GOT3 (cell line): ENCODE results near the gene CEP68.
"Not testable (repeated sequence)": the region's sequence is repeated elsewhere in the genome, so short reads cannot be mapped to it uniquely, and the experiment has no call there.

Experiments used
- DNase-seq: peaks from one replicate; lab custom pipeline; 2025; ENCODE audit warnings: mixed read lengths; lab: John Stamatoyannopoulos, UW

CEP68 gene, protein sequence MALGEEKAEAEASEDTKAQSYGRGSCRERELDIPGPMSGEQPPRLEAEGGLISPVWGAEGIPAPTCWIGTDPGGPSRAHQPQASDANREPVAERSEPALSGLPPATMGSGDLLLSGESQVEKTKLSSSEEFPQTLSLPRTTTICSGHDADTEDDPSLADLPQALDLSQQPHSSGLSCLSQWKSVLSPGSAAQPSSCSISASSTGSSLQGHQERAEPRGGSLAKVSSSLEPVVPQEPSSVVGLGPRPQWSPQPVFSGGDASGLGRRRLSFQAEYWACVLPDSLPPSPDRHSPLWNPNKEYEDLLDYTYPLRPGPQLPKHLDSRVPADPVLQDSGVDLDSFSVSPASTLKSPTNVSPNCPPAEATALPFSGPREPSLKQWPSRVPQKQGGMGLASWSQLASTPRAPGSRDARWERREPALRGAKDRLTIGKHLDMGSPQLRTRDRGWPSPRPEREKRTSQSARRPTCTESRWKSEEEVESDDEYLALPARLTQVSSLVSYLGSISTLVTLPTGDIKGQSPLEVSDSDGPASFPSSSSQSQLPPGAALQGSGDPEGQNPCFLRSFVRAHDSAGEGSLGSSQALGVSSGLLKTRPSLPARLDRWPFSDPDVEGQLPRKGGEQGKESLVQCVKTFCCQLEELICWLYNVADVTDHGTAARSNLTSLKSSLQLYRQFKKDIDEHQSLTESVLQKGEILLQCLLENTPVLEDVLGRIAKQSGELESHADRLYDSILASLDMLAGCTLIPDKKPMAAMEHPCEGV

GRCh38 chr2:65056215-65057053 lies at the start of gene CEP68:
TSS of gene CEP68 (plus strand) at chr2:65056416. CDS start at chr2:65069445, 13,029 bp downstream.
- DNase-seq: peak; percentile 88

DNA sequence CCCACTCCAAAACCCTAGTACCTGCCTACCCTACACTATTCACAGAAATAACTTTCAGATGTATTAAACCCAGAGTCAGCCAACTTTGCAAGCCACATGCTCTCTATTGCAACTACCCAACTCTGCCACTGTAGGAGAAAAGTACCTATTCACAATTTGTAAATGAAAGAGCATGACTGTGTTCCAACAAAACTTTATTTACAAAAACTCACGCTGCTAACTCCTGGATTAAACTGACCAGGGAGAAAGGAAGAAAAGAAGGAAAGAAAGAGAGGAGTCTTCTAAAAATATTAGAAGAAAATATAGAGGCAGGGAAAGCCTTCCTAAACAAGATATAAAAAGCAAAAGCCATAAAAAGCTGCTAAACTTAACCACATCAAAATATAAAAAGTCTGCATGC lies 42.4 kb upstream of the CEP68 start:
- DNase-seq: no peak

DNA sequence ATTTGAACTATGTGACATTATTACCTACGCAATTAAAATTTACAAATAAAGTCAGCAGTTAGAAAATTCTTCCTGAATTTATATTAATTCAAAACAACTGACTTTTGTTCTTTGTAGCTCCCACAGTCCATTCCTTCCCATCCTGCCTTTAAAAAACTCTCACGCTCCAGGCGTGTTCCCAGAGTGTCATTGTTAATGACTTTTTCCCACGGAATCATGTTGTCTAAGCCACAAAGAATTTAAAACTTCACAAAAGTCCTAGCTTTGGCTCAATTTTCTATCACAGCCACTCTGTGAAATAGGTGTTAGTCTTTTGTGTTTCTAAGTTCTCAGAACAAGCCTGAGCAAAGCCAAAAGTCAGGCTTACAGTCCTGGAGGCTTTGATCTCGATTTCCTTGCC lies 40.5 kb upstream of the CEP68 start:
- DNase-seq: no peak

DNA sequence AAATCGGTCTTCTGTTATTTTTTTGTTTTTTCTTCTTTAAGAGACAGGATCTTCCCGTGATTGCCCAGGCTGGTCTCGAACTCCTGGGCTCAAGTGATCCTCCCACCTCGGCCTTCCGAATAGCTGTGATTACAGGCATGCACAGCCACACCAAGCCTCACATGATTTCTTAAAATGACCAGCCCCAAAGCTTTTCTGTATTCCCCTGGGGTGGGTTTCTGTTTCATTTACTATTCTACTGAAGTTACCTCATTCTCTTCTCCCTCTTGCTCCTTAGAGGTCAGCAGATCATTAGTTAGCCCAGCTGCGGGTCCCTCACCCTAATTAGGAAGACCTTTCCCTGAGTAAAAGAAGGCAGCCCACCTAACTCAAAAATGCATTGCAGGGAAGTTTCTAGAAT lies 39.4 kb upstream of the CEP68 start:
- DNase-seq: no peak

DNA sequence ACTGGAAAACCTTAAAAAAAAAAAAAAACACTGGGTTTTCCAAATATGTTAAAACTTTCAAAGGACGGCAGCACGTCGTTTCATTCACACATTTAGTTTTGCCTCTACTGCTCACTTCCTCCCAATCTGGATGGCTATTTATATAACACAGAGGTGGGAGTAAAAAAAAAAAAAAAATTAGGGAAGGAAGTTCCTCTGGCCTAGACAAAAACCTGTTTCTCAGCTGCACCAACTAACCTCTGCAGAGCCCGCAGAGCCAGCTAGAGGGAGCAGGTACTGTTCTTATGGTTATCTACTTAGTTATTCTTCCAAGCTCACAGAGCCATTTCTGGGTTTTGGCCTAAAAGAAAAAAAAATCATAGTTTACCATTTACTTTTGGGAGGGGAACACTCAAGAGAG lies 38.9 kb upstream of the CEP68 start:
- DNase-seq: no peak

DNA sequence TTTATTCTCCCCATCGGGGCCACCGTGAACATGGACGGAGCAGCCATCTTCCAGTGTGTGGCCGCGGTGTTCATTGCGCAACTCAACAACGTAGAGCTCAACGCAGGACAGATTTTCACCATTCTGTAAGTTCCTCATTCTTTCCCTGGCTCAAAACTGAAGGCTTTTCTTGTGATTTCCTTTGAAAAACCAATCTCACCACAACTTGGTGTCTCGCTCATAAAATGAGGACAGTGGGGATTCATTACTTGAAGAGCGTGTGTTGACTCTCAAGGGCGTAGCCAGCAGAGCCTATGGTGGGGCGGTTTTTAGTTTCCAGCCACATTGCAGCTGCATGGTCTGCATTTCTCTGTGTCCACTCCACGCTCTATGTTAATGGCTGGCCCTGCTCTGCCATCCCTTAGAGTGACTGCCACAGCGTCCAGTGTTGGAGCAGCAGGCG lies 38.1 kb upstream of the CEP68 start:
- no peak for DNase-seq

GRCh38 chr2:65019010-65019409 lies 37.2 kb upstream of the CEP68 start:
- no peak for DNase-seq

GRCh38 chr2:65019675-65020195 lies 36.5 kb upstream of the CEP68 start:
- no peak for DNase-seq

DNA sequence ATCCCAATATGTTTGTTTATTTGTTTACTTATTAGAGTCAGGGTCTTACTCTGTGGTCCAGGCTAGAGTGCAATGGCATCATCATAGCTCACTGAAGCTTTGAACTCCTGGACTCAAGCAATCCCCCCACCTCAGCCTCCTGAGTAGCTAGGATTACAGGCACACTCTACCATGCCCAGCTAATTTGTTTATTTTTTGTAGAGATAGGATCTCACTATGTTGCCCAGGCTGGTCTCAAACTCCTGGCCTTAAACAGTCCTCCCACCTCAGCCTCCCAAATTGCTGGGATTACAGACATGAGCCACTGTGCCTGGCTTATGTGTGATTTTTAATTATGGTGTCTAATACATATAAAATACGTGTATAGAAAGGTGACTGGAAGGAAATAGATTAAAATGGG lies 36.0 kb upstream of the CEP68 start:
- not testable (repeated sequence) for DNase-seq

DNA sequence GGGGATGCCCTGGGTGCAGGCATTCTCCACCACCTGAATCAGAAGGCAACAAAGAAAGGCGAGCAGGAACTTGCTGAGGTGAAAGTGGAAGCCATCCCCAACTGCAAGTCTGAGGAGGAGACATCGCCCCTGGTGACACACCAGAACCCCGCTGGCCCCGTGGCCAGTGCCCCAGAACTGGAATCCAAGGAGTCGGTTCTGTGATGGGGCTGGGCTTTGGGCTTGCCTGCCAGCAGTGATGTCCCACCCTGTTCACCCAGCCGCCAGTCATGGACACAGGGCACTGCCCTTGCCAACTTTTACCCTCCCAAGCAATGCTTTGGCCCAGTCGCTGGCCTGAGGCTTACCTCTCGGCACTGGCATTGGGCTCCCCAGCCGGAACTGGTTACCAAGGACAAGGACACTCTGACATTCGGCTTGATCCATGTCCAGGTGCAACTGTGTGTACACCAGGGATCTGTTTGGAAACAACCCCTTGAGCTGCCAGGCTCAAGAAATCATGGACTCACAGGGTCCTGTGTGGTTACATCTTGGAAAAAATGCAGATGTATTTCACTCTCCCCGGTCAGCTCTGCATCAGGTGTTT lies 35.2 kb upstream of the CEP68 start:
- no peak for DNase-seq

GRCh38 chr2:65021709-65022108 lies 34.5 kb upstream of the CEP68 start:
- DNase-seq: no peak

DNA sequence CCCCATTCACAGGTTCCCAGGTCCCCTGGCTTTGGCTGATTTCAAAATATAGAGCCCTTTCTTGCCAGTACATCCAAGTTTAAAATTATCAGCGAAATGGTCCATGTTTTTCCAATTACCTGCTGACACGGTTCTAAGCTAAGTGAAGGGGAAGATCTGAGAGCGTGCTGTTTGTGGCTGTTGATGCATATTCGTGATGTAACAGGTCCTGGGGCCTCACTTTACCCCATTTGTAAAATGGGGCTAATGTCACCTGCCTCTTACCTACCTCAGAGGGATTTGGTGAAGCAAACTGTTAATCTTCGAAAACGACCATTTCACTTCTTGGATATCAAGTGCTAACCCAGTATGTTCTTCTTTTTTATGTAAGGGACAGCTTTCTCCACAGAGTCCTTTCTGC lies 34.0 kb upstream of the CEP68 start:
- no peak for DNase-seq

- DNase-seq: no peak
Measured at GRCh38 chr2:65023742-65024141, 32.5 kb upstream of the CEP68 start.

- peak; percentile 25 for DNase-seq
Measured at GRCh38 chr2:65024149-65024829, 31.9 kb upstream of the CEP68 start.

- DNase-seq: no peak
Measured at GRCh38 chr2:65025453-65026123, 30.6 kb upstream of the CEP68 start.

DNA sequence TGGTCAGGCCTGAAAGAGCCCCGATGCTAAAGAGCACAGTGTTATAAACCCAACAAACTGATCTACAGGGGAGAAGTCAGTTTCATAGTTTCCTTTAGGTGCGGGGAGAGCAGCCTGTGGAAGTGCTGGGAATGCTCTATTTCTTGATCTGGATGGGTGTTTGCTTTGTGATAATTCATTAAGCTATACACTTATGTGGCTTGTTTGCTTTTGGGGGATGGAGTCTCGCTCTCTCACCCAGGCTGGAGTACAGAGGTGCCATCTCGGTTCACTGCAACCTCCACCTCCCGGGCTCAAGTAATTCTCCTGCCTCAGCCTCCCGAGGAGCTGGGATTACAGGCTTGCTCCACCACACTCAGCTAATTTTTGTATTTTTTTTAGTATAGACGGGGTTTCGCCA lies 30.1 kb upstream of the CEP68 start:
- DNase-seq: no peak

DNA sequence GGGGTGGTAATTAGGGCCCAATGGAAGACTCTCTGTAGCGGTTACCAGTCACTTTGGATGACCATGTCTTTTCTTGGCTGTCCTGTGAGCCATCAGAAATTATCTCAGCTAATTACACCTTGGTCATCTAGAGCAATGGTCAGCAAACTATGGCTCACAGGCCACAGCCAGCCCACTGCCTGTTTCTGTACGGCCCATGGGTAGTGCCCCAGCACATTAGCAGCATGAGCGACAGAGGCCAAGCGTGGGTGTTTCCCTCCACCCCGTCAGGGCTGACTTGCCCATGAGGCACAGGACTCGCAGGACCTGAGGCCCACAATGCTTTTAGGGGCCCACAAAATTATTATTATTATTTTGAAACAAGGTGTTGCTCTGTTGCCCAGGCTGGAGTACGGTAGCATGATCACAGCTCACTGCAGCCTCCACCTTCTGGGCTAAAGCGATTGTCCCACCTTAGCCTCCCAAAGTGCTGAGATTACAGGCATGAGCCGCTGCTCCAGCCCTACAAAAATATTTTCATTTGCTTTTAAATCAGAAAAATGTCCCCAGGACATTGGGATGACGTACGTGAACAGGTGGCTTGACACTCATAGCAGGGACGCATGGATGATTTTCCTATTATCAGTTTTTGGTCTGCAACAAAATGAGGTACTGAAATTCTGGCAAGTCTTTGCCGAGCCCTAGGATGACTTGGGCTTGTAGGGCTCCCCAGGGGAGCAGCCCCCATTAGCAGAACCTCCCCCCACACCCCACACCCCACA lies 29.3 kb upstream of the CEP68 start:
- DNase-seq: no peak

DNA sequence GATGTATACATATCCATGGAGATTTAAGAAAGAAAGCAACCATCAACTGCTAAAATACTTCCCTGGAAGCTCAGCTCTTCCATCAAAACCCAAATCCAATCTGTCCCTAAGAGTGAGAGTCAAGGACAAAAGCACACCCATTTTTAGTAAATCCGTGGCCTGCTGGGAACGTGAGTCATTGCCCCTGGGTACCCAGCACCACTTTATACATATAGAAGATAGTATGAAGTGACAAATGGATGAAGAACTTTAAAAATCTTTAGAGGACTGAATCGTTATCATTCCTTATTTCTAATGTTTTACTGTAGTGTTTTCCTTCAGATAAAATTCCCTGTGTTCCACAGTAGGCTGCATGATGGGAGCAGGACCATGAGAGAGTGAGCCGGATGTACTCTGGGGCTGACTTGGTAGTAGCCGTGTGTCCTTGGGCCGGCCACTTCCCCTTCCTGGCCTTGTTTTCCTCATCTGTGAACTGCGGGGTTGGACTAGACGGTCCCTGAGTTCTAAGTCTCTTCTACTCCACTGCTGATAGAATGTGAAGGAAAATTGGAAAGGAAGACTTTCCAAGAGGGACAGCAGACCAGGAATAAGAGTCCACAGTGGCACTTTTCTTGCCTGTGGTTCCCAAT lies 28.5 kb upstream of the CEP68 start:
- no peak for DNase-seq
